Skeletal muscle satellite cell (primary cell): ENCODE results near the gene KLF6.
A peak's percentile ranks its signal among the peaks of the same experiment; 100 is the strongest.
"Not testable (repeated sequence)": the region's sequence is repeated elsewhere in the genome, so short reads cannot be mapped to it uniquely, and the experiment has no call there.

Experiments
- H3K27me3 ChIP-seq: 2 replicates; pipeline ENCODE4 v1.7.0; 2013; ENCODE audit warnings: low read length; ENCODE audit not compliant: control insufficient read depth, insufficient read depth
- H3K36me3 ChIP-seq: 2 replicates; pipeline ENCODE4 v1.7.0; 2013; ENCODE audit warnings: mild to moderate bottlenecking, control low read depth, low read length; ENCODE audit not compliant: insufficient read depth
- H3K4me1 ChIP-seq: 2 replicates; pipeline ENCODE4 v1.7.0; 2013; ENCODE audit warnings: low read length; ENCODE audit not compliant: control insufficient read depth, insufficient read depth
- H3K4me2 ChIP-seq: 2 replicates; pipeline ENCODE4 v1.7.0; 2013; ENCODE audit warnings: mild to moderate bottlenecking, low read length
- H3K4me3 ChIP-seq: 2 replicates; pipeline ENCODE4 v1.7.0; 2013; ENCODE audit warnings: low read length
- H3K9ac ChIP-seq: 2 replicates; pipeline ENCODE4 v1.7.0; 2013; ENCODE audit warnings: mild to moderate bottlenecking, low read depth, low read length, moderate library complexity
- H3K9me3 ChIP-seq: replicated peaks from 2 replicates; pipeline ENCODE4 v1.7.0; 2013; ENCODE audit warnings: mild to moderate bottlenecking, control low read depth, low read length

The KLF6 gene

GRCh38 chr10:3747984-3748383 lies 37.0 kb downstream of the KLF6 start:
- H3K36me3 ChIP-seq = no peaks in the 10 kb centered on the region
- H3K4me1 ChIP-seq = peaks cover 12% of the 10 kb centered on the region
- no peak overlapping the region for H3K9ac ChIP-seq
- no peak overlapping the region for H3K4me3 ChIP-seq
- H3K27me3 ChIP-seq = peaks cover 10% of the 10 kb centered on the region
- H3K4me2 ChIP-seq = no peak overlapping the region
- no peaks in the 10 kb centered on the region for H3K9me3 ChIP-seq

DNA sequence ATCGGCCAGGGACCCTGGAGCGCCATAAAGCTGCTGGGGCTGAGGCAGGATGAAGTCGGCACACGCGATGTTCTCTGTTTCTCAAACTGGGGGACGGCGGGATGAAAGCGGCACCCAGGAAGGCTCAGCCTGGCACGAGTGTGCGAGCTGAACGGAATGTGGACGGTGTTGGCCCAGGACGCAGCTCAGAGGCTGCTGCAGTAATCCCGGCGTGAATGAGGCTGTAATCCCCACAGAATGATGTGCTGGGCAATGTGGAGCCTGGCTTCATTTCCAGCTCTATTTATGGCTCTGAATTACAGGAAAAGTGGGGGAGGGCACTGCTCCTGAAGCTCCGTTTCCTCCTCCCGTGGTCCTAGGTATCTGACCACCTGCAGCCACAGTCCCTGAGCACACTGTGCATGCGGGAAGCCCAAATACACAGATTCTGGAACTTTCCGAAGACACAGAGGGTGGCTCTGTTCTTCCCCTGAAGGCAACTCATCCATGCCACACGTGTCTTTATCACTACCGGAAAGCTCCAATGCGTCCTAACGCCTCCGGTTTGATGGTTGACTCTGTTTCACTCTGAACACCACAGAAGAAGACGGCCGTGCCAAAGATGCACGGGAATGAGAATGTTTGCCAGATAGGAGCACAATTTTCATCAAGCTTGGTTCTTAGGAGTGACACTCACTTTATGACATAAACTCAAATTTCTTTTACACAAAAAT lies 37.6 kb downstream of the KLF6 start:
- Histone ChIP-seq H3K9ac (no peak overlapping the region), H3K27me3 (peaks cover 10% of the 10 kb centered on the region), H3K4me2 (no peak overlapping the region), H3K36me3 (no peaks in the 10 kb centered on the region), H3K4me3 (no peak overlapping the region), H3K9me3 (no peaks in the 10 kb centered on the region), H3K4me1 (peaks cover 12% of the 10 kb centered on the region)

GRCh38 chr10:3746634-3747033 lies 38.4 kb downstream of the KLF6 start:
- H3K9me3 ChIP-seq = no peaks in the 10 kb centered on the region
- peaks cover 12% of the 10 kb centered on the region for H3K4me1 ChIP-seq
- H3K27me3 ChIP-seq = peaks cover 10% of the 10 kb centered on the region

GRCh38 chr10:3745521-3745920 lies 39.5 kb downstream of the KLF6 start:
- H3K36me3 ChIP-seq = no peaks in the 10 kb centered on the region
- H3K9me3 ChIP-seq = no peaks in the 10 kb centered on the region

More at GRCh38 chr10:3746634-3747033, 38.4 kb downstream of the KLF6 start:
- Histone ChIP-seq H3K4me2 (no peak overlapping the region), H3K9ac (no peak overlapping the region), H3K4me3 (no peak overlapping the region), H3K36me3 (no peaks in the 10 kb centered on the region)

DNA sequence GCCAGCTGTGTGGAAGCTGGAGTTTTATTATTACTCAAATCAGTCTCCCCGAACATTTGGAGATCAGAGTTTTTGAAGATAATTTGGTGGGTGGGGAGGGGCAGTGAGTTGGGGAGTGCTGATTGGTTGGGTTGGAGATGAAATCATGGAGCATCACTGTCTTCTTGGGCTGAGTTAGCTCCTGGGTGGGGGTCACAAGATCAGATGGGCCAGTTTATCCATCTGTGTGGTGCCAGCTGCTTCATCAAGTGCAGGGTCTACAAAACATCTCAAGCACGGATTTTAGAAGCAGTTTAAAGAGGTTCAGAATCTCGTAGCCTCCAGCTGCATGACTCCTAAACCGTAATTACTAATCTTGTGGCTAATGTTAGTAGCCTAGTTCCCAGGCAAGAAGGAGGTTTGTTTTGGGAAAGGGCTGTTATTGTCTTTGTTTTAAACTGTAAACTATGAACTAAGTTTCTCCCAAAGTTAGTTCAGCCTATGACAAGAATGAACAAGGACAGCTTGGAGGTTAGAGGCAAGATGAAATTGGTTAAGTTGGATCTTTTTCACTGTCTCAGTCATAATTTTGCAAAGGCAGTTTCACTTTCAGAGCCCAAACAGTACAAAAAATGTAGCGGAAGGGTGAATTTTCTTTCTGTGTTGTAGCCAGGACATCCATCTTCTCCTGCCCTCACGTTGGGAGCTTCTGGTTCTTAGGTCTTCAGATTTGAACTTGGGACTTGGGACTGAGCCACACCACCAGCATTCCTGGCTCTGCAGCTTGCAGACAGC lies 43.1 kb downstream of the KLF6 start:
- H3K27me3 ChIP-seq = peaks cover 4% of the 10 kb centered on the region
- H3K4me3 ChIP-seq = no peak overlapping the region
- no peaks in the 10 kb centered on the region for H3K36me3 ChIP-seq
- peaks cover 8% of the 10 kb centered on the region for H3K4me1 ChIP-seq
- H3K4me2 ChIP-seq = peak overlapping the region; percentile 46
- H3K9me3 ChIP-seq = no peaks in the 10 kb centered on the region
- H3K9ac ChIP-seq = no peak overlapping the region

More at GRCh38 chr10:3745521-3745920, 39.5 kb downstream of the KLF6 start:
- no peak overlapping the region for H3K4me2 ChIP-seq
- H3K4me1 ChIP-seq = peaks cover 12% of the 10 kb centered on the region
- H3K4me3 ChIP-seq = no peak overlapping the region
- no peak overlapping the region for H3K9ac ChIP-seq
- H3K27me3 ChIP-seq = peaks cover 10% of the 10 kb centered on the region

DNA sequence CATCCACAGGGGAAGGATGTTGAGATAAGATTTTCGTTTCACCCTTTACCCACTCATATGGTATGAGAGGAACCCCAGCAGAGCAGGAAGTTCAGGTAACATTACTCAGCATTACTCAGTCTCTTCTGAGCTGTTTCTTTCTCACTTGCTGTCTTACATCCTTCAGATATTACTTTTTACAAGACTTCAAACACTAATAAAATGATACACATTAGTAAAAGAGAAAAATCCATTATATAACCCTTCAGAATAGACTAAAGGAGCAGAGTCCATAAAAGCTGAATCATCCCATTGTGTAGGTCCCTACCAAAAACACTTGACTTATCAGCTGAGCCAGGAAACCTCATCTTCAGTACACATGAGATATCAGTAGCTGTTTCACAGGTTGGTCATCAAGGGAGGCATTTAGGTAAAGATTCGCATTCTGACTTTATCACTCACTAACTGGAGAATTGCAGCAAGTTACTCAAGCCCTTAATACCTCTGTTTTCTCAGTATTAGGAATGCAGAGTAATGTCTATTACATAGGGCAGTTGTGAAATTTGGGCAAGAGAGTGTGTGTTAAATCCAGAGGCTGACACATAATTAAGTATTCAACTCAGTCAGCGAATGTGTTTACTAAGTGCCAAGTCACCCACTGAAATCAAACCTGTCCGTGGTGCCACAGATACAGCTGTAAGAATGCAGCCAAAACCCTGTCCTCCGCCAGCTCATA lies 44.7 kb downstream of the KLF6 start:
- no peak overlapping the region for H3K4me3 ChIP-seq
- no peaks in the 10 kb centered on the region for H3K9me3 ChIP-seq
- H3K36me3 ChIP-seq = no peaks in the 10 kb centered on the region
- H3K27me3 ChIP-seq = no peaks in the 10 kb centered on the region
- peaks cover 8% of the 10 kb centered on the region for H3K4me1 ChIP-seq
- H3K9ac ChIP-seq = no peak overlapping the region
- H3K4me2 ChIP-seq = no peak overlapping the region

DNA sequence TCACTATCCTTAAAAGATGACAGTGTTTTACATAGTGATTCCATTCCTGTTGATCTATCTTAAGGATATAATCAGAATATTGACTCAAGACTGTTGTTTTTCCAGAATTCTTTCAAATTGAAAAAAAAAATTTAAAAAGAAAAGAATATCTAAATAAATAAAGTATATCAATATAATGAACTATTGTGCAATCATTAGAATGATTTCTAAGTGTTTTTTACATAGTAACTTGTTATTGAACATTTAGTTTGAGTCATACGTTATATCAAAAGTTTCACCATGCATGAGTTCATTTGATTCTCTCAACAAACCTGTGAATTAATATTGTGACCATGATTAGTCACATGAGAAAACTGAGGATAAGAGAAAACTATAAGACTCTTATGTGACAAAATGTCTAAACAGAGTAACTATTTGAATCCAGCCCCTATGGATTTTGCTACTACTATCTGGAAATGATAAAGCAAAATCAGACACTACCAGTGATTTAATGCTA lies 46.1 kb downstream of the KLF6 start:
- no peak overlapping the region for H3K4me2 ChIP-seq
- no peaks in the 10 kb centered on the region for H3K27me3 ChIP-seq
- peaks cover 8% of the 10 kb centered on the region for H3K4me1 ChIP-seq
- H3K4me3 ChIP-seq = no peak overlapping the region
- no peaks in the 10 kb centered on the region for H3K36me3 ChIP-seq
- H3K9ac ChIP-seq = no peak overlapping the region
- no peaks in the 10 kb centered on the region for H3K9me3 ChIP-seq

DNA sequence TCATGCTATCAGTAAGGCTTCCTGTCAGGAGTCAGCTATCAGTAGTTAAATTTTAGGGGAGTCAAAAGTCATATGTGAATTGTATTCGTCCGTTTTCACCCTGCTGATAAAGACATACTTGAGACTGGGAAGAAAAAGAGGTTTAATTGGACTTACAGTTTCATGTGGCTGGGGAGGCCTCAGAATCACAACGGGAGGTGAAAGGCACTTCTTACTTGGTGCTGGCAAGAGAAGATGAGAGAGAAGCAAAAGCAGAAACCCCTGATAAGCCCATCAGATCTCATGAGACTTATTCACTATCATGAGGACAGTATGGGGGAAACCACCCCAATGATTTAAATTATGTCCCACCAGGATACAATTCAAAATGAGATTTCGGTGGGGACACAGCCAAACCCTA lies 47.1 kb downstream of the KLF6 start:
- H3K4me3 ChIP-seq = no peak overlapping the region
- no peak overlapping the region for H3K4me2 ChIP-seq
- no peaks in the 10 kb centered on the region for H3K36me3 ChIP-seq
- H3K9ac ChIP-seq = no peak overlapping the region
- no peaks in the 10 kb centered on the region for H3K9me3 ChIP-seq
- no peaks in the 10 kb centered on the region for H3K27me3 ChIP-seq
- H3K4me1 ChIP-seq = peaks cover 8% of the 10 kb centered on the region

GRCh38 chr10:3735175-3735574 lies 49.8 kb downstream of the KLF6 start:
- H3K4me3 ChIP-seq = no peak overlapping the region
- no peak overlapping the region for H3K4me2 ChIP-seq
- H3K4me1 ChIP-seq = peaks cover 4% of the 10 kb centered on the region
- no peaks in the 10 kb centered on the region for H3K27me3 ChIP-seq
- no peaks in the 10 kb centered on the region for H3K9me3 ChIP-seq
- no peaks in the 10 kb centered on the region for H3K36me3 ChIP-seq
- H3K9ac ChIP-seq = no peak overlapping the region

DNA sequence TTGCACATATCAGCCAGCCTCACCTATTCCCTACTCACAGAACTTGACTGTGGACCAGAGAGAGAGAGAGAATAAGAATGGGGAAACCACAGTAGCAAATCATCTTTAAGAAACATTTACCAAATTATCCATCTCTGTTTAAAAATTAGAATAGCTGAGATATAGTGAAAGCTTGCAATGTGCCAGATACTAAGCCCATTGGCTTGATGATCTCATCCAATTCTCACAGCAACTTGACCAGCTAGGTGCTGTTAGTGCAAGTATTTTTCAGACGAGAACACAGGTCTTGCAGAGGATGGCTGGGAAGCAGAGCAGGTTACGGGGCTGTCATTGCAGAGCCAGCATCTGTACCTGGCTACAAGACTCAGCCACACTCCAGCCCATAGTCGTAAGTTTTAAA lies 50.9 kb downstream of the KLF6 start:
- H3K4me2 ChIP-seq = no peak overlapping the region
- no peaks in the 10 kb centered on the region for H3K27me3 ChIP-seq
- no peaks in the 10 kb centered on the region for H3K36me3 ChIP-seq
- H3K9me3 ChIP-seq = no peaks in the 10 kb centered on the region
- H3K4me1 ChIP-seq = no peaks in the 10 kb centered on the region
- H3K4me3 ChIP-seq = no peak overlapping the region
- no peak overlapping the region for H3K9ac ChIP-seq

DNA sequence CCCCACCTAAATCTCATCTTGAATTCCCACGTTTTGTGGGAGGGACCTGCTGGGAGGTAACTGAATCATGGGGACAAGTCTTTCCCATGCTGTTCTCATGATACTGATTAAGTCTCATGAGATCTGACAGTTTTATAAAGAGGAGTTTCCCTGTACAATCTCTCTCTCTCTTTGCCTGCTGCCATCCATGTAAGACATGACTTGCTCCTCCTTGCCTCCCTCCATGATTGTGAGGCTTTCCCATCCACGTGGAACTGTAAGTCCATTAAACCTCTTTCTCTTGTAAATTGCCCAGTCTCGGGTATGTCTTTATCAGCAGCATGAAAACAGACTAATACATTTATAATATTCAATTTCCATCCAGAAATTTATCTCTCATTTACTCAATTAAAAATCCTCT lies 52.8 kb downstream of the KLF6 start:
- H3K4me3 ChIP-seq, H3K9me3 ChIP-seq, H3K36me3 ChIP-seq: not testable (repeated sequence)

More for the DNA sequence above, 52.8 kb downstream of the KLF6 start:
- not testable (repeated sequence) for H3K4me1 ChIP-seq, H3K9ac ChIP-seq, H3K27me3 ChIP-seq, H3K4me2 ChIP-seq
